OCI-LY1 (cell line): ENCODE results near the gene HYDIN.

Experiments used
- EZH2 ChIP-seq: fragments of 200-600 bp; sonication (generic), shearing (Covaris generic); IDR thresholded peaks from 2 replicates; pipeline ENCODE4 v1.8.0; 2017; ENCODE audit warnings: borderline replicate concordance, mixed run types, mild to moderate bottlenecking, antibody characterized with exemption, low read length, moderate library complexity, mixed read lengths
- TF ChIP-seq, protein P1 (sequence below): fragments of 200-600 bp; sonication (generic), shearing (Covaris generic); IDR thresholded peaks from 2 replicates; pipeline ENCODE4 v1.5.1; 2017; ENCODE audit warnings: mild to moderate bottlenecking, antibody characterized with exemption, low read length, moderate library complexity, mixed read lengths

DNA sequence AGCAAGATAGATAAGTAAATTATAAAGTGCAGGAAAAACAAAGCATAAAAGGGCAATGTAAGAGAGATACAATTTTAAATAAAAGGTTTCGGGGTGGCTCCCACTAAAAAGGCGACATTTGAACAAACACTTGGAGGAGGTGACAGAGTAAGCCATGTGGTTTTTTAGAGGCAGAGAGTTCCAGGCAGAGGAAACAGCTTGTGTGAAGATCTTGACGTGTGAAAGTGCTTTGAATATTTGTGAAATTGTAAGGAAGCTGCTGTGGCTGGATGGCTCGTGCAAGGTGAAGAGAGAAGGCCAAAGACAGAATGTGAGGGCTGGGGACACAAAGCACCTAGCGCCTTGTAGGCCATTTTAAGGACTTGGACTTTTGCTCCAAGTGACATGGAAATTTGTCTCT lies 28.6 kb upstream of the HYDIN start:
- TF ChIP-seq, protein P1, sequence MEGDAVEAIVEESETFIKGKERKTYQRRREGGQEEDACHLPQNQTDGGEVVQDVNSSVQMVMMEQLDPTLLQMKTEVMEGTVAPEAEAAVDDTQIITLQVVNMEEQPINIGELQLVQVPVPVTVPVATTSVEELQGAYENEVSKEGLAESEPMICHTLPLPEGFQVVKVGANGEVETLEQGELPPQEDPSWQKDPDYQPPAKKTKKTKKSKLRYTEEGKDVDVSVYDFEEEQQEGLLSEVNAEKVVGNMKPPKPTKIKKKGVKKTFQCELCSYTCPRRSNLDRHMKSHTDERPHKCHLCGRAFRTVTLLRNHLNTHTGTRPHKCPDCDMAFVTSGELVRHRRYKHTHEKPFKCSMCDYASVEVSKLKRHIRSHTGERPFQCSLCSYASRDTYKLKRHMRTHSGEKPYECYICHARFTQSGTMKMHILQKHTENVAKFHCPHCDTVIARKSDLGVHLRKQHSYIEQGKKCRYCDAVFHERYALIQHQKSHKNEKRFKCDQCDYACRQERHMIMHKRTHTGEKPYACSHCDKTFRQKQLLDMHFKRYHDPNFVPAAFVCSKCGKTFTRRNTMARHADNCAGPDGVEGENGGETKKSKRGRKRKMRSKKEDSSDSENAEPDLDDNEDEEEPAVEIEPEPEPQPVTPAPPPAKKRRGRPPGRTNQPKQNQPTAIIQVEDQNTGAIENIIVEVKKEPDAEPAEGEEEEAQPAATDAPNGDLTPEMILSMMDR, result no peak
- TF ChIP-seq EZH2, result no peak
